NCI-H128 (cell line): ENCODE results near the gene ACAD8.

Experiments
- DNase-seq: peaks from one replicate; lab custom pipeline; 2025; ENCODE audit not compliant: unreplicated experiment; lab: John Stamatoyannopoulos, UW

The ACAD8 gene

DNA sequence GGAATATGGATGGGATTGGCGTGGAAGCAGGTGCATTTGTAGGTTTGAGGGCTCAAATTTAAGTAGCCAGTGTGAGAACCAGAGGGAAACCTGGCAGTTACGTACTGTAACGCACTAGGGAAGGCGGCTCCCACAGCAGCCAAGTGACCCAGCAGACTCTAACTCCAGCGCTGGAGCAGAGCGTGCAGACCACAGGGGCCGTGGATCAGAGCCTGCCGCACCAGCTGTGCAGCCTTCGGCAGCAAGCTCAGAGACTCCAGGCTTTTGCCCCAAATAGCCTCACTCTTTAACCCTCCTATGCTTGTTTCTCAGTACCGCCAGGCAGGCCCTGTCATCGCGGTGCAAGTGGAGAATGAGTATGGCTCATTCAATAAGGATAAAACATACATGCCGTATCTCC lies 35.1 kb downstream of the ACAD8 start:
- DNase-seq, result no peak

- DNase-seq, result no peak
Observed at GRCh38 chr11:134289167-134289566, 35.8 kb downstream of the ACAD8 start.

DNA sequence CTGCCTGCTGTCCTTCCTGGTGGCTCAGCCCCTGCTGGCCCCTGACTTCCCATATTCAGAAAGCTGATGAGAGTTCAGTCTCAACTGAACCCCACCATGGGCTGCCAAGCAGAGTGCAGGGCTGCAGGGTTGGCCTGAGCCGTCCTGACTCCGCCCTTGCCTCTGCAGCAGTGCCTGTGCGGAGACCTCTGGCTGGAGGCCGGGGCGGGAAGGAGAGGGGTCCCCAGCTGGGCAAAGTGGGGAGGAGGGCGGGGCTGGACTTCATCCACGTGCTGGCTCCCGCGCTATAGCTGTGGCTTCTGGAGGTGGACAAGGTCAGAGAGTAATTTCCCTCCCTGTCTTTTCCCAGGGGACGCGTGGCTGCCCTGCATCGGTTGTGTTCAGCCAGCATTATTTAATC lies 36.4 kb downstream of the ACAD8 start:
- DNase-seq, result no peak

DNA sequence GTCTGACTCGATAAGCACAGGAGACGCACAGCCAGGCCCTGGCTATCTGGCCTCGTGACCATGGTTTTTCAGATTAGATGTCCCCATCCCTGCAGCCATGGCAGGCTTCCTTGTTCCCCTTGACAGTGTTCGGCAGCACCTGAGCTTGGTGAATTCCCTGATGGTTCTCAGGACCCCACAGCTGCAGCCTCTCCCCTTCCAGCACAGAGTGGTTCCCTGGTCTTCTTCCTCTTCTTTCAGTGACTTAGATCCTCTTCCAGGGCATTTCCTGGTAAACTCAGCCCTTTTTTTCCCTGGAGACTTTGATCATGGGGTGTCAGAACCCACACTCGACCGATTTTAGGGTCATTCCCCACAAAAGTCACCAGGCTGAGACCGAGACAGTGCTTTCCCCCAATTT lies 37.3 kb downstream of the ACAD8 start:
- DNase-seq, result no peak

- no peak for DNase-seq
Observed at GRCh38 chr11:134291196-134291595, 37.8 kb downstream of the ACAD8 start.

DNA sequence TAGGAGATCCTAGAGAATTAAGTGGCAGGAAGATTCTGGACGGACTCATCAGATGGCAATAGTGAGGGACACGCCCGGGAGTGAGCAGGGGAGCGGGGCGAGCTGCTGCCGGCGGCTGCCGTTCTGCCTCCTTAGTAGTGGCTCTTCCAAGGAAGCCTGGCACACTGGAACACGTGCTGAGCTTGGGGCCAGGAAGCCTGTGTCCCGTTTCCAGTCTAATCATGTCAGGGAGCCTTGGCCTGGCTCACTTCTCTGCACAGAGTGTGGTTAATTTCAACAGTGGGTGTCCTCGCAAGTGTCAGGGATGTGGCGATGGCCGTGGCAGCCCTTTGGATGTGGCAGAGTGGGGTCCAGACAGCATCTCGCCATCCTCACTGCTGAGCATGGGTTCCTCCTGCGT lies 39.3 kb downstream of the ACAD8 start:
- no peak for DNase-seq

- DNase-seq, result no peak
Observed at GRCh38 chr11:134293119-134294113, 40.0 kb downstream of the ACAD8 start.

GRCh38 chr11:134294664-134295063 lies 41.3 kb downstream of the ACAD8 start:
- no peak for DNase-seq

- no peak for DNase-seq
Observed at GRCh38 chr11:134312223-134312622, 58.9 kb downstream of the ACAD8 start.

GRCh38 chr11:134312807-134313206 lies 59.4 kb downstream of the ACAD8 start:
- no peak for DNase-seq

DNA sequence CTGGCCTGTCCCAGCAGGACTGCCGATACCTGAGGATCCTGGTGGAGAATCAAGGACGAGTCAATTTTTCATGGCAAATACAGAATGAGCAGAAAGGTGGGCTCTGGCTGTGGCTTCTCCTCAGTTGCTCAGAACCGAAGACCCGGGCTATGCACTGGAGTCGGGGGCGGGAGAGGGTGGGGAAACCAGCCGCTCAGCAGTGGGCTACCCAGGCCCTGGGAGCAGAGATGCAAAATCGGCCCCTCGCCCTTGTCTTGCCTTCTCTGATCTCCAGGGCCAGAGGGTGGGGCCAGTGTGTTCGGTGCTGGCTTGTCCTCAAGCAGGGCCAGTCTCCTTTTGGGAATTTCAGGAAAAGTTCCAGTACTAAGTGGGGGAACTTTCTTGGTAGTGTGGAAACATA lies 60.0 kb downstream of the ACAD8 start:
- no peak for DNase-seq

DNA sequence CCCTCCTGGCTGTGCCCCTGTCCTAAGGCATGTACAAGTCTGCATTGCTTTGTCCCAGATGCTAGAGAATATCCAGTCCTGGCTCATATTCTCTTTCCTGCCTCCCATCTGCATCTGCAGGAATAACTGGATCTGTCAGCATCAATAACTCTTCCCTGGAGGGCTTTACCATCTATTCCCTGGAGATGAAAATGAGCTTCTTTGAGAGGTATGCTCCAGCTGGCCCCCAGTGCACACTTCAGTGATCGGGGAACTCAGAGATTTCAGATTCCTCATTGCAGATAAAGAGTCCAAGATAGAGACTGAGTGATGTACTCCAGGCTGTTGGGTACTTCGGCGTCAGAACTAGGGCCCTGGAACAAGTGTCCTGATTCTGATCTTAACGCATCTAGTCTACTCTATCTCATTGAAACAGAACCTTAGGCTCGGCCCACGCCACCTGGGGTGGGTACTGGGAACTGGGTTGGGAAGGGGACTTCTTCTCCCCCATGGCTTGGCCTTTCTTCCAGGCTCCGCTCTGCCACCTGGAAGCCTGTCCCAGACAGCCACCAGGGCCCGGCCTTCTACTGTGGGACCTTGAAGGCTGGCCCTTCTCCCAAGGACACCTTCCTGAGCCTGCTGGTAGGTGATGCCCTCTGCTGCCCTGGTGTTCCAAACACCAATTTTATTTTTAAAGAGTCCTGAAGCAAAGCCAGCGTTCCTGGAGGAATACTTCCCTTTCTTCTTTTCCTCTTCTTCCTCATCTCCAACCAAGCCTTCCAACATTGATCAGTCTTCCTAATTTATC lies 60.6 kb downstream of the ACAD8 start:
- DNase-seq, result no peak
